ENCODE measurements around the gene SLC25A6.
"Not testable (repeated sequence)": the region's sequence is repeated elsewhere in the genome, so short reads cannot be mapped to it uniquely, and the experiment has no call there.

The SLC25A6 gene

GRCh38 chrX:1389181-1389992 is 2.5 kb downstream of the SLC25A6 start:
- DNase-seq, result no peak

- no peak for DNase-seq
Observed at GRCh38 chrX:1388651-1389050, 3.3 kb downstream of the SLC25A6 start.

GRCh38 chrX:1387141-1387776 is 4.7 kb downstream of the SLC25A6 start:
- DNase-seq, result no peak

- no peak for DNase-seq
Observed at GRCh38 chrX:1386338-1387127, 5.4 kb downstream of the SLC25A6 start.

GRCh38 chrX:1385253-1386223 is 6.4 kb downstream of the SLC25A6 start:
- DNase-seq, result no peak

- no peak for DNase-seq
Observed at GRCh38 chrX:1384658-1385252, 7.2 kb downstream of the SLC25A6 start.

GRCh38 chrX:1380672-1381233 is 11.2 kb downstream of the SLC25A6 start:
- DNase-seq, result no peak

GRCh38 chrX:1378306-1378759 is 13.6 kb downstream of the SLC25A6 start:
- no peak for DNase-seq

GRCh38 chrX:1368385-1368698 is 23.6 kb downstream of the SLC25A6 start:
- no peak for DNase-seq

- DNase-seq, result not testable (repeated sequence)
Observed at GRCh38 chrX:1366363-1366762, 25.6 kb downstream of the SLC25A6 start.

GRCh38 chrX:1361910-1362309 is 30.0 kb downstream of the SLC25A6 start:
- DNase-seq, result no peak

- DNase-seq, result no peak
Observed at GRCh38 chrX:1361275-1361674, 30.6 kb downstream of the SLC25A6 start.

- DNase-seq, result no peak
Observed at GRCh38 chrX:1360171-1360570, 31.7 kb downstream of the SLC25A6 start.

- DNase-seq, result no peak
Observed at GRCh38 chrX:1359477-1359873, 32.4 kb downstream of the SLC25A6 start.

- DNase-seq, result no peak
Observed at GRCh38 chrX:1358793-1359476, 33.0 kb downstream of the SLC25A6 start.

GRCh38 chrX:1357993-1358392 is 33.9 kb downstream of the SLC25A6 start:
- DNase-seq, result no peak

GRCh38 chrX:1355131-1356046 is 36.5 kb downstream of the SLC25A6 start:
- DNase-seq, result no peak

GRCh38 chrX:1354036-1355019 is 37.6 kb downstream of the SLC25A6 start:
- DNase-seq, result no peak
